Stimulated activated CD8-positive, alpha-beta memory T cell treated with anti-CD3 and anti-CD28 coated beads, Interleukin-12 subunit alpha, Interleukin-12 subunit beta, amount 100 ng/mL, for 24 hours (primary cell): ENCODE data around the gene CTU1.

ENCODE experiments used
- DNase-seq: peaks from one replicate; pipeline ENCODE4 v3.0.0-alpha.2; 2020; ENCODE audit errors: extremely low read depth

The CTU1 gene

DNA sequence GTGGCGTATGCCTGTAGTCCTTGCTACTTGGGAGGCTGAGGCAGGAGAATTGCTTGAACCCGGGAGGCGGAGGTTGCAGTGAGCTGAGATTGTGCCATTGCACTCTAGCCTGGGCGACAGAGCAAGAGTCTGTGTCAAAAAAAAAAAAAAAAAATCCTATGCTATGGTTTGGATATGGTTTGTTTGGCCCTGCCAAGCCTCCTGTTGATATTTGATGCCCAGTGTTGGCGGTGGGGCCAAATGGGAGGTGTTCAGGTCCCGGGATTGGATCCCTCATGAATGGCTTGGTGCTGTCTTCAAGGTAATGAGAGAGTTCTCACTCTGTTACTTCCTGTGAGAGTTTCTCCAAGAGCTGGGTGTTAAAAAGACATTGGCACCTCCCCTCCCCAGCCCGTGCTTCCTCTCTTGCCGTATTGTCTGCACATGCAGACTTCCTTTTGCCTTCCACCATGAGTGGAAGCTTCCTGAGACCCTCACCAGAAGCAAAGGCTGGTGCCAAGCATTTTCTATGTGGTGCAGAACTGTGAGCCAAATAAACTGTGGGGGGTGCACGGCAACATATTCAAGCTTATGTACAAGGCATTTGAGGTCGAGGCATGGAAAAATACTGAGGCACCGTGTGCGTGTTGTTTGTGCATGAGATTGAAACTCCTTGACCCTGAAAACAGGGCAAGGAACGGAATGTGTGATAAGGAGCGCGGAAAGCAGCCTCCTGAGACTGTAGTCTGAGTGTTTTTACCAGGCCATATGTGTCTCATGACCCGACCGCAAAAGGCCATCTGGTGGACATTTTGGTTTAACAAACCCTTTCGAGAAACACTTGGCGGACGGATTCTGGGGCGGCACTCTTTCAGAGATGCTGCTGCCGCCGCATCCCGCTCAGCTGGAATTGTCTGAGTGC is 23.8 kb upstream of the CTU1 start:
- no peak for DNase-seq

DNA sequence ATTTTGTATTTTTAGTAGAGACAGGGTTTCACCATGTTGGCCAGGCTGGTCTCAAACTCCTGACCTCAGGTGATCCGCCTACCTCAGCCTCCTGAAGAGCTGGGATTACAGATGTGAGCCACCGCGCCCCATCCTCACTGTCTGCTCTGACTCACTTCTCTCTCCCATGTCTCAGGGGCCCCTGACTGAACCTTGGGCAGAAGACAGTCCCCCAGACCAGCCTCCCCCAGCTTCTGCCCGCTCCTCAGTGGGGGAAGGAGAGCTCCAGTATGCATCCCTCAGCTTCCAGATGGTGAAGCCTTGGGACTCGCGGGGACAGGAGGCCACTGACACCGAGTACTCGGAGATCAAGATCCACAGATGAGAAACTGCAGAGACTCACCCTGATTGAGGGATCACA is 21.5 kb upstream of the CTU1 start:
- DNase-seq: no peak

DNA sequence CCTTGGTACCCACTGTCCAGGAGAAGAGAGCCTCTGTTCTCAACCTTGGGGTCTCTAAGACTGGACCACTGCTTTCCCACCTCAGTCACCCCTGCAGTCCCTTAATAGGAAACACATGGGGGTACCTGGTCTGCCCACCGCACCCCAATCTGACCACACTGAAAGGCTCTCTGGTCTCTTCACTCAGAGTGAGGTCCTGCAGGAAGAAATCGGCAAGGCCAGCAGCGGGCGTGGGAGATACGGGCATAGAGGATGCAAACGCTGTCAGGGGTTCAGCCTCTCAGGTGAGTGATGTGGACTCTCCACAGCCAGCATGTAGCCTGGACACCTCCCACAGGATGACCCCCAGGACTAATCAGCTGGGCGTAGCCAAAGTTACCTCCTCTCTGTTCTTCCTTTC is 20.0 kb upstream of the CTU1 start:
- DNase-seq: no peak

DNA sequence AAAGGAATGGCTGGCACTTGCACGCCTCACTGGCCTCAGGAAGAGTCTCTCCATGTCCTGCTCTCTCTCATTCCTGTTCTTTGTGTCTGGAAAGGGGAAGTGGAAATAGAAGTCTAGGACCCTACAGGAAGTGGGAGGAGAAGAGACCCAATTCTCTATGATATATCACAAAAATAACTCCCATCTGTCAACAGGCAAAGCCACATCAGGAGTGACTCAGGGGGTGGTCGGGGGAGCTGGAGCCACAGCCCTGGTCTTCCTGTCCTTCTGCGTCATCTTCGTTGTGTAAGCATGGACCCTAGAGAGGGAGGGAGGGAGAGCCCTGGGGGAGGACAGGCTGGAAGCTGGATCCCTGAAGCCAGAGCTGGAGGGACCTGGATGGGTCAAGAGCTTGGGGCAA is 19.5 kb upstream of the CTU1 start:
- DNase-seq: no peak

DNA sequence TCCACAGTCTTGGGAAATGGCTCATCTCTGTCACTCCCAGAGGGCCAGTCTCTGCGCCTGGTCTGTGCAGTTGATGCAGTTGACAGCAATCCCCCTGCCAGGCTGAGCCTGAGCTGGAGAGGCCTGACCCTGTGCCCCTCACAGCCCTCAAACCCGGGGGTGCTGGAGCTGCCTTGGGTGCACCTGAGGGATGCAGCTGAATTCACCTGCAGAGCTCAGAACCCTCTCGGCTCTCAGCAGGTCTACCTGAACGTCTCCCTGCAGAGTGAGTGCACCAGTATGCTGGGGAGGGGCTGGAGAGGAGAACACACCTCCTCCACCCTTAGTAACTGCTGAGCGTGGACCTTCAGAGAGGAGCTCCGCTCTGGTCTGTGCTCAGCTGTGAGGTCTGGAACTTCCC is 18.8 kb upstream of the CTU1 start:
- no peak for DNase-seq

DNA sequence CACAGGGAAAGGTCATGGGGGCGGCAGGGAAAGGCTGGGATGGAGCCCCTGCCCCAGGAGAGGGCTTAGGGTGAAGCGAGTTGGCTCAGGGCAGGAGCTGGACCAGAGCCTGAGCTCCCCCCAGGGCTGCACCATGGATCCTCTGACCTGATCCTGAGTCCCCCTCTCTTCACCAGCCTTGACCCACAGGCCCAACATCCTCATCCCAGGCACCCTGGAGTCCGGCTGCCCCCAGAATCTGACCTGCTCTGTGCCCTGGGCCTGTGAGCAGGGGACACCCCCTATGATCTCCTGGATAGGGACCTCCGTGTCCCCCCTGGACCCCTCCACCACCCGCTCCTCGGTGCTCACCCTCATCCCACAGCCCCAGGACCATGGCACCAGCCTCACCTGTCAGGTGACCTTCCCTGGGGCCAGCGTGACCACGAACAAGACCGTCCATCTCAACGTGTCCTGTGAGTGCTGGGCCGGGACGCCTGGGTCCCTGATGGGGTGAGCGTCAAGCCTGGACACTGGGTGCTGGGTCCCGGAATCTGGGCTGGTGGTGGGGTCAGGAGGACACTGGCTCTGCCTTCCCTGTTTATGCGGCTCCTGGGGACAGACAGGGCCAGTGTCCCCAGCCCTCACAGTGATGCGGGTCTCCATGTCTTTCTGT is 17.3 kb upstream of the CTU1 start:
- no peak for DNase-seq

DNA sequence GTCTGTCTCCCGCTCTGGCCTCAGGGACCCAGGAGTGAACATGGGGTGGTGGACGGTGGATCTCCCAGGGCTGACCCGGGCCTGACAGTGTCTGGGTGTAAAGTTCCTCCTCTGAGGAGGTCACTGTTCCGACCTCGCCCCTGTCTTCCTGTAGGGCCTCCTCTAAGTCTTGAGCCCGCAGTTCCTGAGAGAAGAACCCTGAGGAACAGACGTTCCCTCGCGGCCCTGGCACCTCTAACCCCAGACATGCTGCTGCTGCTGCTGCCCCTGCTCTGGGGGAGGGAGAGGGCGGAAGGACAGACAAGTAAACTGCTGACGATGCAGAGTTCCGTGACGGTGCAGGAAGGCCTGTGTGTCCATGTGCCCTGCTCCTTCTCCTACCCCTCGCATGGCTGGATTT is 16.5 kb upstream of the CTU1 start, which contains the start of gene SIGLEC9:
SIGLEC9 (plus strand) TSS at position 178 of the 400 bp plus-strand sequence; CDS start at position 247, 69 bp downstream.
- DNase-seq: no peak

DNA sequence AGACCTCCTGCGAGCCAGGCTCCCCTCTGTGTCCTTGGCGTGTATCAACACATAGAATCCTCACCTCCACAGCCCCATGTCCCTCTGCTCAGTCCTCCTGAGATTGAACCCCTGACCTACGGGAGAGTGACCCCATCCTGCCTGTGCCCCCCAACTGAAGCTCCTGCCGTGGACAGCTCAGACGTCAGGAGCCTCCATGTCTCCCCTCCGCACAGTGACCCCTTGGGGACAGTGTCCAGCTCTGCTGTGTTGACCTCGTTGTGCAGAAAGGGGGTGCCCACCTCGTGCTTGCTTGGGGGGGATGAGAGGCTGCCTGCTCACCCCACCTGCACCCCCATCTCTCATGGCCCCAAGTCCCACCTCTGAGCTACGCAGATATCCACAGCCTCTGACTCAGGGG is 16.0 kb upstream of the CTU1 start:
- DNase-seq: no peak

DNA sequence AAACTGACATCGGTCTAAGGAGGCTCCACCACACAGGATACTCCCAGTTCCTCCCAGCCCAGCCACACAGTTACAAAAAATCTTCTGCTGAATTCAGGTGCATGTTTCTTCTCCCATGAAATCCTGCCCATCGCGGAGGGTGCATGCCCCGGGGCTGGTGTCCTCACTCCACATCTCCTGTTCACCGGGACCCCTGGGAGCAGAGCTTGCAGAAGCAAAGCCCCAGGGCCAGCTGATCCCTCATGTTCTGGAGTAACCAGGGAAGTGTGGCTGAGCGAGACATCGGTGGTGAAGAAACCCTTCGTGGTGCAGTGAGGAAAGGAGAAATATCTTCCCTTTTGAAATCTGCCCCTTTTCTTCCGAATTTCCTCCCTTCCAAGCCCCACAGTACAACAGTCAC is 15.6 kb upstream of the CTU1 start:
- DNase-seq: no peak

DNA sequence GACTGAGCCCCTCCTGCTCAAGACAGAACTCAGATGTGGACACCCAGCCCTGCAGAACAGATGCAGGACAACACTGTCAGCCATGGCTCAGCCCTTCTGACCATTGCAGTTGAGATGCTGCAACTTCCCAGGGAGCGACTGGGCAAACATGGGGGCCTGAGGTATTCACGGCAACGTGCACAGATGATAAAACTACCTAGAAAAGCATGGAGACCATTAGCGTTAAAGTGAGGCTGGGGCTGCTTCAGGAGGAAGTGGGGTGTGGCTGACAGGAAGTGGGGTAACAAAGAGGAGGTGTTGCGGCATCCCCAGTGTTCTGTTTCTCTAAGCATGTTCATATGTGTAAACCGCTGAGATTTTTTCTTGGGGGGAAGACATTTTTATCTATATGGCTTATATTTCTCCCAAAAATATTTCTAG is 15.2 kb upstream of the CTU1 start:
- DNase-seq: no peak

DNA sequence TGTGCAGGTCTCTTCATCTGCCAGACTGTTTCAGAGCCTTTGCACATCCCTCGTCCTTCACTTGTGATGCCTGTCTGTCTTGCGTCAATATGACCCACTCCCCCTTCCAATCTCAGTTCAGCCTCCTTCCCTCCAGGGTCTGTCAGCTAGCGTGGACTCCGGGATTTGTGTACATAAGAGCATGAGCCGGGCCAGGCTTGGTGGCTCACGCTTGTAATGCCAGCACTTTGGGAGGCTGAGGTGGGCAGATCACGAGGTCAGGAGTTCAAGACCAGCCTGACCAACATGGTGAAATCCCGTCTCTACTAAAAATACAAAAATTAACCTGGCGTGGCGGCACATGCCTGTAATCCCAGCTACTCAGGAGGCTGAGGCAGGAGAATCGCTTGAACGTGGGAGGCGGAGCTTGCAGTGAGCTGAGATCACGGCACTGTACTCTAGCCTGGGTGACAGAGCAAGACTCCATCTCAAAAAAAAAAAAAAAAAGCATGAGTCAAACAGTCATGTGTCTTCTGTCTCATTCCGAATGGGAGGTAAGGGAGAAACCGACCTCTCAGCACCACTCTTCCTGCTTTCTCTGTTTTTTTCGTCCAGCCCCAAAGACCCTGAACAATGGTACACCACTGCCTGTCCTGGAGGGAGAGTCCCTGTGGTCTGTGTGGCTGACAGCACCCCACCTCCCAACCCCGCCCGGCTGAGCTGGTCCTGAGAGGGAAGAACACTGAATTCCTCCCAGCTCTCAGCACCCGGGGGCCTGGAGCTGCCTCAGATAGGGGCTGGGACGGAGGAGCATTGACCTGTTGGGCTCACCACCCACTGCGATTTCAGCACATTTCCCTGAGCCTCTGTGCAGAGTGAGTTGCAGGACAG is 14.1 kb upstream of the CTU1 start:
- no peak for DNase-seq

DNA sequence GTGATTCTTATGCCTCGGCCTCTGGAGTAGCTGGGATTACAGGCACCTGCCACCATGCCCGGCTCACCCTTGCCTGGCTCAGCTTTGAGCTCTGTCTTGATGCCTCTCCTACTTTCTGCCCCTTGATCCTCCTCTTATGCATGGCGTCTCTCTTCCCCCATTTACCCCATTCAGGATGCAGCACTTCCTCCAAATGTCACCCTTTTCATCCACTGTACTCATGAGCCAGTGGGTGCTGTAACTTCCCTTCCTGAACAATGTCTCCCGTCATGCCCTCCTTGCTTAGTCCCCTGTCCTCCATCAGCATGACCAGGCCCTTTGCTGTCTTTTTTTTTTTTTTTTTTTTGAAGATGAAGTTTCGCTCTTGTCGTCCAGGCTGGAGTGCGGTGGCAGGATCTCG is 13.0 kb upstream of the CTU1 start:
- DNase-seq: no peak

DNA sequence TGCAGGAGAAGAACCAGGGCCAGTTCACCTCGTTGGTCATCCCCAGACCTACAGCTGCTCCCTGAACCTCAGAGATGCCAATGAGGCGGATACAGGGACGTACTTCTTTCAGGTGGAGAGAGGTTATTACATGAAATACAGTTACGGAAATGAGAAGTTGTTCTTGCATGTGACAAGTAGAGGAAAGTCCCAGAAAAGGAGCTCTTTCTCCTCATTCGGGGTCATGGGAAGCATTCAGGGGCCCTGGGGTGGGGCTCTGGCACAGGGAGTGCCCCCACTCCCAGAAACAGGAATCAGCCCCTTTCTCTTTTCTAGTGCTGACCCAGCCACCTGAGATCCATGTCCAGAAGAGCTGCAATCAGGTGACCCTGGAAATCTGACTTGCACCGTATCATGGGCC is 12.0 kb upstream of the CTU1 start:
- DNase-seq: no peak

DNA sequence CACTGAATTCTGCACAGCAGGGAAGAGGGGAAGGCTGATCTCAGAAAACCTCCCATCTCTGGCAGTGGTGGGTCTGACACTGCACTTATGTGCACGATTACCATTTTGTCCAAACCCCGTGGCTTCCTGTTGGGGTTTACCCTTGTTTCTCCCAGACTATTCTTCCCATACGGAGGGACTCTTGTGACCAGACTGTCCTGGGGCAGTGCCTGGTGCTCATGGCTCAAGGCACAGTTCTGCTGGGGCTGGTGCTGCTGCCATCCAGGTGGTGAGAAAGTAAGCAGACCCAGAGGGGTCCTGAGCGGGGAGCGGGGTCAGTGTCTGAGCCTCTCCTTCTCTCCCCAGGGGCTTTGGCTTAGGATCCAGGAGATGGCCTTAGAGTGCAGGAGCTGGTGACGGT is 11.4 kb upstream of the CTU1 start:
- no peak for DNase-seq

DNA sequence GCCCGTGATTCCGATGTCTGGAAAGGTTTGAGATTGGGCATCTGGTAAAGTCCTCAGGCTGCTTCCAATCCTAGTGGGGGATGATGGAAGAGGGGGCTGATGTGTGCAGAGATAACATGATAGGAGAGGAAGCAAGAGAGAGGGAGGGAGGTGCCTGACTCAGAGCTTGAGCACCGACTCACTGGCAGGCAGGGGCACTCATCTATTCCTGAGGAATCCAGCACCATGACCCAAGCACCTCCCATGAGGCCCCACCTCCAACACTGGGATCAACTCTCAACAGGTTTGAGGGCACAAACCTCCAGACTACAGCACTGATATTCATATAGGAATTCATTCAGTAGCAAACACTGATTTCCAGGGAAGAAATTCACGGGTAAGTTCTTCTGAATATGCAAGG is 10.9 kb upstream of the CTU1 start:
- DNase-seq: no peak

DNA sequence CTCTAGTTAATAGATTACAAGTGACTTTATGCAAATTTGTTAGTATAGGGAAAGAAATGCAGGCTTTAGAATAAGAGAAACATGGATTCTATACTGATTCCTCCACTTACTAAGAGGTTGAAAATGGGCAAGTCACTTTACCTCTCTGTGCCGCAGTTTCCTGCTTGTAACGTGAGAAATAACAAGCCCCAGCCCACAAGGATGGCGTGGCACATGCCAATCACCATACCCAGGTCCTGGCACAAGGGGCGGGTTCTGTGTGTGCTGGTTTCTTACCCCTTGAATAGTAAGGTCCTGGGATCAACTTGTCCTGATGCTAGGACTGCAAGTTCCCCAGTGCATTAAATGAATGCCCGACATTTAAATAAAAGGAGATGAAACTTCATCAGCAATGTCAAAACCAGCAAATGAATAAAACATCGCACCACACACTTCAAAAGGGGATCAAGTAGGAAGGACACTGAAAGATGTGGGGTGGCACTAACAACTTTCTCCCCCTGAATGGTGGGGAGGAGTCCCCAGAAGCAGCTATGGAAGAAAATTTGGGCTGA is 8.6 kb upstream of the CTU1 start:
- DNase-seq: no peak

DNA sequence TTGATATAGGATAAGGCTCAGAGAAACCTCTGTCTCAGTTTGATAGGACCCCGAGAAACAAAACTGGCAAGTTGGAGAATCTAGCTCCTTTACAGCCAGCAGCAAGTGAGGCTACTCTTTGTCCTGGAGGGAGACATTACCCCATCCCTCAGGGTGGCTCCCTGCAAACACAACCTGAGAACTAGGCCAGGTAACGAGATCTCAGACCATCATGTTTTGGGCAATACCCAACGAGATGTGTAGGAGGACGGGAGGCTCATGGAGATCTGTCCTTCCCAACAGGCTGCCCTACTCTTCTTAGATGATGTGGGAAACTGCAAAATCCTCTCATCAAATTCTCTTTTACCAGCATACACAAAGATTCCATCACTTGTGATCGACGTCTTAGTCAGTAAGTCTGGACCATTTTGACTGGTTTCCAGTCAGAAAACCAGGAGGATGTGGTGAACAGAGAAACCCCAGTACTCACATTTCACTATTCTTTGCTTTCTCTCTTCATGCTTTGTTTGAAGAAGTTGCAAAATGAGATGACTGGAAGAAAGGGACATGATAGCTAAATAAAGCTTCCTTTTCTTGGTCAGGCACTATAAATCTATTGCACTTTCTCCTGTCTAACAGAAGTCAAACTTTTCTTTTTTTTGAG is 6.0 kb upstream of the CTU1 start:
- DNase-seq: no peak

DNA sequence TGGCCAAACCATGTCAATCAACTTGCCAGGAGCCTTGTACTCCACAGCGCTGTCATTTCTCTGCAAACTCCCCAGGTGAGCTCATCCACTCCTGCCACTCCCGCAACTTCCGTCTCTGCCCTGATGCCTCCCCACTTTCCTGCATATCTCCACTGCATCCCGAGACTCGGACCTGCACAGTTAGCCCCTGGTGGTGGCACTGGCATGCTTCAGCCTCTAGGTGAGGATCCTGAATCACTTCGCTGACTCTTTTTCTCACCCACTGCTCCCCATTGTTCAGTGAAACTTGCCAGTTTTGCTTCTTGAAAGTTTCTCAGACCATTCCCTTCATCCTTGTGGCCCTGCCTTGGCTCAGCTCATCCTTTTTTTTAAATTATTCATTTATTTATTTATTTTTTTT is 3.4 kb upstream of the CTU1 start:
- no peak for DNase-seq

DNA sequence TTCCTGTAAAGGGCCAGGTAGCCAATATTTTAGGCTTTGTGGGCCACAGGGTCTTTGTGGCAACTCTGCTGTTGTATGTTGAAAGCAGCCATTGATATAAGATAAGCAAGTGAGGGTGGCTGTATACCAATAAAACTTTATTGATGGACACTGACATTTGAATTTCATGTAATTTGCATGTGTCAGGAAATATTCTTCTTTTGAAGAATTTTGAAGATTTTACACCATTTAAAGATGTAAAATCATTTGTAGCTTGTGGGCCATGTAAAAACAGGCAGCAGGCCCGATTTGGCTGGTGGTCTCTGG is 2.4 kb upstream of the CTU1 start:
- DNase-seq: no peak

DNA sequence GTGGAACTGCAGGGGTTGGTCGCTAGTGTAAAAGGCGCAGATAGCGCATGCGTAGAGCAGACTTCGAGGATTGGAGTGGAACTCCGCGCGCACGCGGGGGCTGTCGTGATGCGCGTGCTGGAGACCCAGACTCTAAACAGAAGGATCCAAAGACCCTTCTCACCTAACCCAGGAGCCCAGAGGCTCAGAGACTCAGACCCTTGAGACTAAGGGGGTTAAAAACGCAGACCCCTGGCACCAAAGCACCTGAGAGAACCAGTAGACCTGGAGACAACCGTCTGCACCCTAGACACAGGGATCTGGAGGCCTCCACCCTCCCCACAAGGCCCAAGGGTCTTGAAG is 567 bp upstream of the CTU1 start:
- peak; percentile 38 for DNase-seq

DNA sequence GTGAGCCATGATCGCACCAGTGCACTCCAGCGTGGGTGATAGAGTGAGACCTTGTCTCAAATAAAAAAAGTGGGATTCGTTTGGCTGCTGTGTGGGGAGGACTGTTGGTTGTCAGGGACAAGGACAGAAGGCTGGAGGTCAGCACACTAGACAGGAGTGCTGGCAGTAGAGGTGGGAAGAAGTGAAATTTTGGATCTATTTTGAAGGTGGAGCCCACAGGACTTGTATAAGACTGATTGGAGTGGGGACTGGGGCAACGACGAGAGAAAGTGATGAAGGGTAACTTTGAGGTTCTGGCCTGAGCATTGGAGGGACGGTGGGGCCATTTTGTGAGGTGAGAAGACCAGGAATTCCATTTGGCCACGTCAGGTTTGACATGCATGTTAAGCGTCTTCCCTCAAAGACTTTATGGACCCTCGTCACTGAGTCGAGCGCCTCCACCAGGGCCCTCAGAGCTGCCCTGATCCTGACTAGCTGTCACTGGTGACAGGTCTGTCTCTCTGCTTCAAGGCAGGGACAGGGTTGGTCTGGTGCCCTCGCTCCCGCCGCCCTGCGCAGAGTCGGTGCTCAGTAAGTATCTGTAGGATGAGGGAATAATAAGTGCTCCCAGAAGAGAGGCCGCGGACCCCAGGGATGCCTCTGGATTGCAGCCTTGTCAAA is 673 bp downstream of the CTU1 start:
- no peak for DNase-seq
